Sigmoid colon (tissue), 4 donors: ENCODE results near the gene CC2D2A.

Experiments used
- CTCF ChIP-seq, 4 experiments: fragments of 450-650 bp in 3 of 4; fragments of 200-600 bp in 1 of 4; IDR thresholded peaks; one replicate each; pipeline ENCODE4 v1.5.1; 2016 to 2019; ENCODE audit warnings: antibody characterized with exemption in 4 of 4, mild to moderate bottlenecking in 3 of 4, moderate library complexity in 2 of 4
- POLR2A ChIP-seq, 2 donors: fragments of 450-650 bp; IDR thresholded peaks; one replicate each; pipeline ENCODE4 v1.6.1; 2016; ENCODE audit warnings: antibody characterized with exemption in 2 of 2, mild to moderate bottlenecking in 2 of 2, moderate library complexity in 2 of 2
- POLR2AphosphoS5 ChIP-seq, 4 donors: sonication (generic); formaldehyde crosslinking; IDR thresholded peaks; one replicate each; pipeline ENCODE4 v1.6.1; 2017; ENCODE audit warnings: antibody characterized with exemption in 4 of 4

GRCh38 chr4:15488136-15488535, 18.5 kb downstream of the CC2D2A start:
- TF ChIP-seq CTCF (IDR thresholded peaks at IDR 0.05) (no peak), POLR2A (IDR thresholded peaks at IDR 0.05) (no peak), POLR2AphosphoS5 (IDR thresholded peaks at IDR 0.05) (no peak)
